ENCODE data around the gene ATXN7.

DNA sequence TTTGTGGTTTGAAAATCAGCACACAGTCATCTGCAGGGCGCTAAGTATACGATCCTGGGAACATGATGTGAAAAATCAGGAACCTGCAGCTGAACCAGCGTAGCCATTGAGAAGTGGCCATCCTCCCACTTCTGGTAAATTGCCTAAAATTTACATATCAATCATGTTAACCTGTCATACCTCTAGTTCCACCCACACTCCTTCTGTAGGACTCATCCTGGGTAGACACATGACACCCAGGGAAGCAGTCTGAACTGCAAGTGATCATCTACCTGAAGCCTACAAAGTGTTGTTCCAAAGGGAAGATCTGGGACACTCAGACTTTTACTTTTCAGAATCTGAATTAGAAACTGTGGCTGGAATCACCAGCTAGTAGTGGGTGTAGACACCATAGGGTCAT, 165.1 kb downstream of the ATXN7 start:
- TF ChIP-seq, protein P1, sequence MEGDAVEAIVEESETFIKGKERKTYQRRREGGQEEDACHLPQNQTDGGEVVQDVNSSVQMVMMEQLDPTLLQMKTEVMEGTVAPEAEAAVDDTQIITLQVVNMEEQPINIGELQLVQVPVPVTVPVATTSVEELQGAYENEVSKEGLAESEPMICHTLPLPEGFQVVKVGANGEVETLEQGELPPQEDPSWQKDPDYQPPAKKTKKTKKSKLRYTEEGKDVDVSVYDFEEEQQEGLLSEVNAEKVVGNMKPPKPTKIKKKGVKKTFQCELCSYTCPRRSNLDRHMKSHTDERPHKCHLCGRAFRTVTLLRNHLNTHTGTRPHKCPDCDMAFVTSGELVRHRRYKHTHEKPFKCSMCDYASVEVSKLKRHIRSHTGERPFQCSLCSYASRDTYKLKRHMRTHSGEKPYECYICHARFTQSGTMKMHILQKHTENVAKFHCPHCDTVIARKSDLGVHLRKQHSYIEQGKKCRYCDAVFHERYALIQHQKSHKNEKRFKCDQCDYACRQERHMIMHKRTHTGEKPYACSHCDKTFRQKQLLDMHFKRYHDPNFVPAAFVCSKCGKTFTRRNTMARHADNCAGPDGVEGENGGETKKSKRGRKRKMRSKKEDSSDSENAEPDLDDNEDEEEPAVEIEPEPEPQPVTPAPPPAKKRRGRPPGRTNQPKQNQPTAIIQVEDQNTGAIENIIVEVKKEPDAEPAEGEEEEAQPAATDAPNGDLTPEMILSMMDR (IDR thresholded peaks at IDR 0.05) = no peak
- TF ChIP-seq POLR2AphosphoS5 (IDR thresholded peaks at IDR 0.05) (no peak), EP300 (IDR thresholded peaks at IDR 0.05) (no peak)

Data from stomach (tissue), 4 donors.